Osteocyte (in vitro differentiated cells): Measurements from ENCODE around the gene NPIPA1. TPM values are rescaled to one million over a fixed set of nuclear protein-coding genes. Genes with fewer than 3 reads are reported as not detected.
A peak's percentile ranks its signal among the peaks of the same experiment; 100 is the strongest.
"Not testable (repeated sequence)": the region's sequence is repeated elsewhere in the genome, so short reads cannot be mapped to it uniquely, and the experiment has no call there.

Experiments used
- DNase-seq: peaks from one replicate; pipeline ENCODE4 v3.0.0; 2021; ENCODE audit warnings: mixed read lengths; ENCODE audit not compliant: unreplicated experiment; ENCODE audit errors: extremely low spot score
- H3K27ac Mint-ChIP-seq: one replicate; pipeline ENCODE4 v1.8.0; 2021; ENCODE audit warnings: mild to moderate bottlenecking, mixed read lengths; ENCODE audit not compliant: unreplicated experiment
- H3K27me3 Mint-ChIP-seq: one replicate; pipeline ENCODE4 v1.8.0; 2021; ENCODE audit warnings: mixed read lengths; ENCODE audit not compliant: unreplicated experiment
- H3K36me3 Mint-ChIP-seq: one replicate; pipeline ENCODE4 v1.8.0; 2021; ENCODE audit warnings: mixed read lengths; ENCODE audit not compliant: unreplicated experiment
- H3K4me1 Mint-ChIP-seq: one replicate; pipeline ENCODE4 v1.8.0; 2021; ENCODE audit warnings: mixed read lengths; ENCODE audit not compliant: unreplicated experiment
- H3K4me3 Mint-ChIP-seq: one replicate; pipeline ENCODE4 v1.8.0; 2021; ENCODE audit warnings: mild to moderate bottlenecking, moderate library complexity, mixed read lengths; ENCODE audit not compliant: unreplicated experiment
- H3K9me3 Mint-ChIP-seq: one replicate; pipeline ENCODE4 v1.8.0; 2021; ENCODE audit warnings: mixed read lengths; ENCODE audit not compliant: unreplicated experiment
- total RNA-seq: library from RNA; stranded (reverse); gene quantifications from 2 replicates; pipeline ENCODE4 v1.2.1, GENCODE V29; 2021

Gene NPIPA1
- total RNA-seq, 1 donor from 2014 or later, result 176 TPM

GRCh38 chr16:14918504-14918903 lies 18.7 kb upstream of the NPIPA1 start:
- H3K27me3 Mint-ChIP-seq, H3K27ac Mint-ChIP-seq, H3K4me1 Mint-ChIP-seq, H3K4me3 Mint-ChIP-seq, H3K36me3 Mint-ChIP-seq, H3K9me3 Mint-ChIP-seq: not testable (repeated sequence)
- DNase-seq, result peak; percentile 86

DNA sequence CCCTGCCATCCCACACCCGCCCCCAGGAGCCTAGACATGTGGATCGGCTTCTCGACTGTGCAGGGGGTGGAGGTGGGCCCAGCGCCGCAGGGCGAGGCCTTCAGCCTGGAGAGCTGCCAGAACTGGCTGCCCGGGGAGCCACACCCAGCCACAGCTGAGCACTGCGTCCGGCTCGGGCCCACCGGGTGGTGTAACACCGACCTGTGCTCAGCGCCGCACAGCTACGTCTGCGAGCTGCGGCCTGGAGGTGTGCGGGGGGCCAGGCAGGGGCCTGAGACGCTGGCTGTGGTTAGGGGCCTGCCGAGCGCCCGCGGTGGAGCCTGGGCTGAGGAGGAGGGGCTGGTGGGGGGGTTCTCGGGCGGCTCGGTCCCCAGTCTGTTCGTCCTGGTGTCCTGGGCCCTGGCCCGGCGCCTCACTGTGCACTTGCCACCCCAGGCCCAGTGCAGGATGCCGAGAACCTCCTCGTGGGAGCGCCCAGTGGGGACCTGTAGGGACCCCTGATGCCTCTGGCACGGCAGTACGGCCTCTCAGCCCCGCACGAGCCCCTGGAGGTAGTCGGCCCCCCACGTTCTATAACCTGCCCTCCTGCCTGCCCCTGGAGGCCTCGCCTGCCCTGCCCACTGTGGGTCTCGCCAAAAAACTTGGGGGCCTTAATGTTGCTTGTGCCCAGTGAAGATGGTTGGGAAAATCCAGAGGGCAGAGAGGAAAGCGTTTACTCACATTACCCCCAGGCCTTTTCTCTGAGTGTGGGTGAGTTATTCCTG lies 17.2 kb upstream of the NPIPA1 start:
- not testable (repeated sequence) for H3K27me3 Mint-ChIP-seq, H3K27ac Mint-ChIP-seq, H3K4me1 Mint-ChIP-seq, H3K4me3 Mint-ChIP-seq, H3K36me3 Mint-ChIP-seq, H3K9me3 Mint-ChIP-seq
- DNase-seq, result peak; percentile 85

- not testable (repeated sequence) for H3K4me3 Mint-ChIP-seq, H3K9me3 Mint-ChIP-seq, H3K4me1 Mint-ChIP-seq, H3K27me3 Mint-ChIP-seq, H3K27ac Mint-ChIP-seq, H3K36me3 Mint-ChIP-seq
- peak; percentile 80 for DNase-seq
These were observed 15.0 kb upstream of the NPIPA1 start for GRCh38 chr16:14922285-14922684.

GRCh38 chr16:14922968-14923367 lies 14.3 kb upstream of the NPIPA1 start:
- not testable (repeated sequence) for H3K36me3 Mint-ChIP-seq, H3K27me3 Mint-ChIP-seq, H3K4me3 Mint-ChIP-seq, H3K4me1 Mint-ChIP-seq, H3K9me3 Mint-ChIP-seq, H3K27ac Mint-ChIP-seq
- DNase-seq, result peak; percentile 85

- H3K27me3 Mint-ChIP-seq, H3K4me1 Mint-ChIP-seq, H3K36me3 Mint-ChIP-seq, H3K27ac Mint-ChIP-seq, H3K4me3 Mint-ChIP-seq, H3K9me3 Mint-ChIP-seq: not testable (repeated sequence)
- DNase-seq, result peak; percentile 84
These were observed 13.7 kb upstream of the NPIPA1 start for GRCh38 chr16:14923394-14924088.

DNA sequence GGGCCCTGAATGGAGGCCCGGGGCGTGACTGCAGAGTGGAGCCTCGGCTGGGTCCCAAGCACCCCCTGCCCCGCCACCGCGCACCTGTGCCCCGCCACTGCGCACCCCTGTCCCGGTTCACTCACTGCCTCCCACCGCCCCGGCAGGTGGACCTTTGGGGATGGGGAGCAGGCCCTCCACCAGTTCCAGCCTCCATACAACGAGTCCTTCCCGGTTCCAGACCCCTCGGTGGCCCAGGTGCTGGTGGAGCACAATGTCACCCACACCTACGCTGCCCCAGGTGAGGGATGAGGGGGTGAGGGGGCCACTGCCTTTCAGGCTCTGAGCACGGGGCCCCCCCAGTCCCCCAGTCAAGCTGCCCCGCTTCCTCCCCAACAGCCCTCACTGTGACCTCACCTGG lies 12.9 kb upstream of the NPIPA1 start:
- H3K36me3 Mint-ChIP-seq, result not testable (repeated sequence)

DNA sequence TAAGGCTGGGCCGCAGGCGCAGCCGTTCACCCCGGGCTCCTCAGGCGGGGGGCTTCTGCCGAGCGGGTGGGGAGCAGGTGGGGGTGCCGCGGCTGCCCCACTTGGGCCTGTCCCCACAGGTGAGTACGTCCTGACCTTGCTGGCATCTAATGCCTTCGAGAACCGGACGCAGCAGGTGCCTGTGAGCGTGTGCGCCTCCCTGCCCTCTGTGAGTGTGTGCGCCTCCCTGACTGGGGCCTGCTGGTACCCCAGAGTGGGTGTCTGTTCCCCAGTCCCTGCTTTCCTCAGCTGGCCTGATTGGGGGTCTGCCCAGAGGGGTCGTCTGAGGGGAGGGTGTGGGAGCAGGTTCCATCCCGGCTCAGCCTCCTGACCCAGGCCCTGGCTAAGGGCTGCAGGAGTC lies 12.3 kb upstream of the NPIPA1 start:
- H3K4me1 Mint-ChIP-seq, H3K9me3 Mint-ChIP-seq, H3K27me3 Mint-ChIP-seq, H3K36me3 Mint-ChIP-seq, H3K27ac Mint-ChIP-seq, H3K4me3 Mint-ChIP-seq: not testable (repeated sequence)
- DNase-seq, result peak; percentile 73

More for the DNA sequence above, 12.9 kb upstream of the NPIPA1 start:
- H3K9me3 Mint-ChIP-seq, H3K4me1 Mint-ChIP-seq, H3K27ac Mint-ChIP-seq, H3K27me3 Mint-ChIP-seq, H3K4me3 Mint-ChIP-seq: not testable (repeated sequence)
- peak; percentile 76 for DNase-seq

GRCh38 chr16:14928064-14928714 lies 9.1 kb upstream of the NPIPA1 start:
- not testable (repeated sequence) for H3K27me3 Mint-ChIP-seq, H3K36me3 Mint-ChIP-seq, H3K4me1 Mint-ChIP-seq, H3K27ac Mint-ChIP-seq, H3K9me3 Mint-ChIP-seq, H3K4me3 Mint-ChIP-seq
- DNase-seq, result peak; percentile 86

DNA sequence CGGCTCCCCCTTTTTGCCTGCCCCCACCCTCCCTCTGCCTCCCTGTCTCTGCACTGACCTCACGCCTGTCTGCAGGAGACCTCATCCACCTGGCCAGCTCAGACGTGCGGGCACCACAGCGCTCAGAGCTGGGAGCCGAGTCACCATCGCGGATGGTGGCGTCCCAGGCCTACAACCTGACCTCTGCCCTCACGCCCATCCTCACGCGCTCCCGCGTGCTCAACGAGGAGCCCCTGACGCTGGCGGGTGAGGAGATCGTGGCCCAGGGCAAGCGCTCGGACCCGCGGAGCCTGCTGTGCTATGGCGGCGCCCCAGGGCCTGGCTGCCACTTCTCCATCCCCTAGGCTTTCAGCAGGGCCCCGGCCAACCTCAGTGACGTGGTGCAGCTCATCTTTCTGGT lies 8.1 kb upstream of the NPIPA1 start:
- H3K36me3 Mint-ChIP-seq, H3K4me1 Mint-ChIP-seq, H3K9me3 Mint-ChIP-seq, H3K4me3 Mint-ChIP-seq, H3K27ac Mint-ChIP-seq, H3K27me3 Mint-ChIP-seq: not testable (repeated sequence)
- DNase-seq, result peak; percentile 81

DNA sequence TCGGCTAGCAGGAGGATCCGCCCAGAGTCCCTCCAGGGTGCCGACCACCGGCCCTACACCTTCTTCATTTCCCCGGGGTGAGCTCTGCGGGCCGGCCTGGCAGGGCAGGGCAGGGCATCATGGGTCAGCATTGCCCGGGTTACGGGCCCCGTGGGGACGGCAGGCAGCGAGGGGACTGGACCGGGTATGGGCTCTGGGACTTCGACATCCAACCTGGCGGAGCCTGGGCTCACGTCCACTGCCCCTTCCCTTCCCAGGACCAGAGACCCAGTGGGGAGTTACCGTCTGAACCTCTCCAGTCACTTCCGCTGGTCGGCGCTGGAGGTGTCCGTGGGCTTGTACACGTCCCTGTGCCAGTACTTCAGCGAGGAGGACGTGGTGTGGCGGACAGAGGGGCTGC lies 7.0 kb upstream of the NPIPA1 start:
- H3K4me1 Mint-ChIP-seq, H3K27me3 Mint-ChIP-seq, H3K27ac Mint-ChIP-seq, H3K36me3 Mint-ChIP-seq, H3K9me3 Mint-ChIP-seq, H3K4me3 Mint-ChIP-seq: not testable (repeated sequence)
- peak; percentile 70 for DNase-seq

DNA sequence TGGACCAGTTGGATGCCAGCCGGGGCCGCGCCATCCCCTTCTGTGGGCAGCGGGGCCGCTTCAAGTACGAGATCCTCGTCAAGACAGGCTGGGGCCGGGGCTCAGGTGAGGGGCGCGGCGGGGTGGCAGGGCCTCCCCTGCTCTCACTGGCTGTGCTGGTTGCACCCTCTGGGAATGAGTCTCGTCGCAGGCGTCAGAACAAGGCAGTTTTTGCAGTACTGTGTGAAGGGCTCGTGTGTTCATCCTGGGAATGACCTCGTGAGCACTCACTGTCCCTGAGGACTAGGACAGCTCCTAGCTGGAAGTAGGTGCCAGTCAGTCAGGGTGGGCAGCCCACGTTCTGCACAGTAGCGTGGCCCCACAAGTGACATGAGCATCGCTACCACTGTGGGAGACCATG lies 6.3 kb upstream of the NPIPA1 start:
- not testable (repeated sequence) for H3K9me3 Mint-ChIP-seq, H3K4me3 Mint-ChIP-seq, H3K27me3 Mint-ChIP-seq, H3K4me1 Mint-ChIP-seq, H3K36me3 Mint-ChIP-seq, H3K27ac Mint-ChIP-seq
- peak; percentile 81 for DNase-seq
